ENCODE data around the gene IGFBP1.

- TF ChIP-seq, protein P1, sequence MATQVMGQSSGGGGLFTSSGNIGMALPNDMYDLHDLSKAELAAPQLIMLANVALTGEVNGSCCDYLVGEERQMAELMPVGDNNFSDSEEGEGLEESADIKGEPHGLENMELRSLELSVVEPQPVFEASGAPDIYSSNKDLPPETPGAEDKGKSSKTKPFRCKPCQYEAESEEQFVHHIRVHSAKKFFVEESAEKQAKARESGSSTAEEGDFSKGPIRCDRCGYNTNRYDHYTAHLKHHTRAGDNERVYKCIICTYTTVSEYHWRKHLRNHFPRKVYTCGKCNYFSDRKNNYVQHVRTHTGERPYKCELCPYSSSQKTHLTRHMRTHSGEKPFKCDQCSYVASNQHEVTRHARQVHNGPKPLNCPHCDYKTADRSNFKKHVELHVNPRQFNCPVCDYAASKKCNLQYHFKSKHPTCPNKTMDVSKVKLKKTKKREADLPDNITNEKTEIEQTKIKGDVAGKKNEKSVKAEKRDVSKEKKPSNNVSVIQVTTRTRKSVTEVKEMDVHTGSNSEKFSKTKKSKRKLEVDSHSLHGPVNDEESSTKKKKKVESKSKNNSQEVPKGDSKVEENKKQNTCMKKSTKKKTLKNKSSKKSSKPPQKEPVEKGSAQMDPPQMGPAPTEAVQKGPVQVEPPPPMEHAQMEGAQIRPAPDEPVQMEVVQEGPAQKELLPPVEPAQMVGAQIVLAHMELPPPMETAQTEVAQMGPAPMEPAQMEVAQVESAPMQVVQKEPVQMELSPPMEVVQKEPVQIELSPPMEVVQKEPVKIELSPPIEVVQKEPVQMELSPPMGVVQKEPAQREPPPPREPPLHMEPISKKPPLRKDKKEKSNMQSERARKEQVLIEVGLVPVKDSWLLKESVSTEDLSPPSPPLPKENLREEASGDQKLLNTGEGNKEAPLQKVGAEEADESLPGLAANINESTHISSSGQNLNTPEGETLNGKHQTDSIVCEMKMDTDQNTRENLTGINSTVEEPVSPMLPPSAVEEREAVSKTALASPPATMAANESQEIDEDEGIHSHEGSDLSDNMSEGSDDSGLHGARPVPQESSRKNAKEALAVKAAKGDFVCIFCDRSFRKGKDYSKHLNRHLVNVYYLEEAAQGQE (IDR thresholded peaks at IDR 0.05; ENCODE audit: borderline replicate concordance) = no peak
- no peak for TF ChIP-seq EZH2 (IDR thresholded peaks at IDR 0.05; ENCODE audit: borderline replicate concordance, insufficient read depth, low read length, poor library complexity, severe bottlenecking)
These were observed 5.8 kb upstream of the IGFBP1 start for GRCh38 chr7:45882465-45882810.

All from neural cell (in vitro differentiated cells).